Stomach (tissue), 4 donors: Measurements from ENCODE around the gene YPEL1.

Experiments used
- EP300 ChIP-seq: sonication (generic); formaldehyde crosslinking; IDR thresholded peaks from one replicate; pipeline ENCODE4 v1.6.1; 2017; ENCODE audit warnings: antibody characterized with exemption
- POLR2A ChIP-seq, 4 donors: fragments of 450-650 bp; IDR thresholded peaks; one replicate each; pipeline ENCODE4 v1.6.1; 2016; ENCODE audit warnings: antibody characterized with exemption in 4 of 4, control low read depth in 2 of 4, mild to moderate bottlenecking in 1 of 4, moderate library complexity in 1 of 4
- POLR2AphosphoS5 ChIP-seq, 3 donors: sonication (generic); formaldehyde crosslinking; IDR thresholded peaks; one replicate each; pipeline ENCODE4 v1.6.1; 2016; ENCODE audit warnings: antibody characterized with exemption in 3 of 3
- TF ChIP-seq, protein P1 (sequence below), 7 experiments: fragments of 450-650 bp in 4 of 7; fragments of 200-600 bp in 3 of 7; sonication (generic) in 3 of 7; IDR thresholded peaks; one replicate each; pipeline ENCODE4 v1.5.1; 2016 to 2019; ENCODE audit warnings: antibody characterized with exemption in 7 of 7, control low read depth in 2 of 7, mild to moderate bottlenecking in 1 of 7

DNA sequence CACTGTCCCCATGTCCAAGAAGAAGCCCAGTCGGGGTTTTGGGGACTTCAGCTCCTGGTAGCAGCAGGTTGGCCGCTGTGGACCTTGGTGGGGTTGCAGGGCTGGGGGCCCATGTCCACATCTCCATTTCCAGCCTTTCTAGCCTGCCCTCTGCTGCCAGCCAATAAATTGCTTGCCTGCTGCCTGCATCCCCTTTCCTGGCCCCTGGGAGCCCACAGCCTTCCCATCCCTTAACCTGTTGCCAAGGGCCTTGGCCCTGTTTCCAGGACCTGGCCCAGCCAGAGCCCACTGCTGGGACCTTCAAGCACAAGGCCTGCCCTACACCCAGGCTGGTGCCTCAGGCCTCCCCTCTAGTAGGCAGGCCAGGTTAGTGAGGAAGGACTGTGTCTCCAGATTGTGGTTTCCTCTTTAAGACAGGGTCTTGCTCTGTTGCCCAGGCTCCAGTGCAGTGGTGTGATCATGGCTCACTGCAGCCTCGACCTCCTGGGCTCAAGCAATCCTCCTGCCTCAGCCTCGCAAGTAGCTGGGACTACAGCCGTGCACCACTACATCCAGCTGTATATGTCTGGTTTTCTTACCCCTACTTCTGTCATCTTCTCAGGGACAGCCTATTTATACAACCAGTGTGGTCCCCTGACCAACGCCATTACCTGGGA, 40.0 kb downstream of the YPEL1 start:
- TF ChIP-seq, protein P1, sequence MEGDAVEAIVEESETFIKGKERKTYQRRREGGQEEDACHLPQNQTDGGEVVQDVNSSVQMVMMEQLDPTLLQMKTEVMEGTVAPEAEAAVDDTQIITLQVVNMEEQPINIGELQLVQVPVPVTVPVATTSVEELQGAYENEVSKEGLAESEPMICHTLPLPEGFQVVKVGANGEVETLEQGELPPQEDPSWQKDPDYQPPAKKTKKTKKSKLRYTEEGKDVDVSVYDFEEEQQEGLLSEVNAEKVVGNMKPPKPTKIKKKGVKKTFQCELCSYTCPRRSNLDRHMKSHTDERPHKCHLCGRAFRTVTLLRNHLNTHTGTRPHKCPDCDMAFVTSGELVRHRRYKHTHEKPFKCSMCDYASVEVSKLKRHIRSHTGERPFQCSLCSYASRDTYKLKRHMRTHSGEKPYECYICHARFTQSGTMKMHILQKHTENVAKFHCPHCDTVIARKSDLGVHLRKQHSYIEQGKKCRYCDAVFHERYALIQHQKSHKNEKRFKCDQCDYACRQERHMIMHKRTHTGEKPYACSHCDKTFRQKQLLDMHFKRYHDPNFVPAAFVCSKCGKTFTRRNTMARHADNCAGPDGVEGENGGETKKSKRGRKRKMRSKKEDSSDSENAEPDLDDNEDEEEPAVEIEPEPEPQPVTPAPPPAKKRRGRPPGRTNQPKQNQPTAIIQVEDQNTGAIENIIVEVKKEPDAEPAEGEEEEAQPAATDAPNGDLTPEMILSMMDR (IDR thresholded peaks at IDR 0.05) = no peak
- TF ChIP-seq POLR2AphosphoS5 (IDR thresholded peaks at IDR 0.05) (no peak), POLR2A (IDR thresholded peaks at IDR 0.05) (no peak), EP300 (no peak)
